Panc1 (cell line): ENCODE measurements around the gene TSPAN17. TPM values are rescaled to one million over a fixed set of nuclear protein-coding genes. Genes with fewer than 3 reads are reported as not detected.

Experiments used
- ATAC-seq: fragments of 200-7000 bp; cut with Tn5 transposase; 2 replicates; pipeline ENCODE4 v1.9.1; 2020; ENCODE audit warnings: mild to moderate bottlenecking, moderate library complexity
- BruUV-seq: library from RNA; stranded (reverse); fragments of 400-500 nt; replicated peaks from 2 replicates; lab custom pipeline; 2021; lab: Mats Ljungman, UMichigan
- CTCF ChIA-PET: fragments of 300-600 bp; sonication (Branson Sonifier 250); formaldehyde crosslinking; loops from one replicate; lab custom pipeline; 2022; ENCODE audit warnings: antibody characterized with exemption; lab: Charles Lee
- POLR2A ChIA-PET: fragments of 300-600 bp; sonication (Branson Sonifier 250); formaldehyde crosslinking; loops from one replicate; lab custom pipeline; 2022; ENCODE audit warnings: antibody characterized with exemption; lab: Charles Lee
- DNase-seq: peaks from one replicate; pipeline ENCODE4 v3.0.0-alpha.2; 2010; ENCODE audit warnings: low read depth, low spot score
- H3K27ac ChIP-seq: 2 replicates; pipeline ENCODE4 v1.5.1; 2011; ENCODE audit warnings: mild to moderate bottlenecking, low read length, inconsistent platforms
- H3K27me3 ChIP-seq: fragments of 200-500 bp; sonication (Bioruptor generic); 2 replicates; pipeline ENCODE4 v1.6.0; 2014; ENCODE audit warnings: low read length, inconsistent platforms; ENCODE audit not compliant: control insufficient read depth, insufficient read depth
- H3K36me3 ChIP-seq: fragments of 200-500 bp; sonication (Bioruptor generic); 2 replicates; pipeline ENCODE4 v1.5.1; 2014; ENCODE audit warnings: inconsistent platforms, mild to moderate bottlenecking, low read length, moderate library complexity; ENCODE audit not compliant: control insufficient read depth, insufficient read depth
- H3K4me1 ChIP-seq: 2 replicates; pipeline ENCODE4 v1.5.1; 2011; ENCODE audit warnings: inconsistent platforms, mild to moderate bottlenecking, low read length, moderate library complexity; ENCODE audit not compliant: control insufficient read depth, insufficient read depth
- H3K4me3 ChIP-seq, 2 experiments: 2 replicates each; pipeline ENCODE4 v1.5.1; 2011 to 2012; ENCODE audit warnings: low read depth in 2 of 2, low read length in 2 of 2, mild to moderate bottlenecking in 2 of 2, inconsistent platforms in 1 of 2, moderate library complexity in 1 of 2
- H3K9me3 ChIP-seq: fragments of 200-500 bp; sonication (Bioruptor generic); 2 replicates; pipeline ENCODE4 v1.5.1; 2014; ENCODE audit warnings: low read depth, mild to moderate bottlenecking, inconsistent platforms, low read length, moderate library complexity; ENCODE audit not compliant: control insufficient read depth, insufficient read depth
- CTCF ChIP-seq: fragments of 450-650 bp; IDR thresholded peaks from 2 replicates; pipeline ENCODE4 v1.5.1; 2017; ENCODE audit warnings: mild to moderate bottlenecking
- POLR2AphosphoS5 ChIP-seq: IDR thresholded peaks from 2 replicates; pipeline ENCODE4 v1.6.1; 2012; ENCODE audit warnings: mild to moderate bottlenecking, low read depth, low read length, moderate library complexity
- REST ChIP-seq, 2 experiments: IDR thresholded peaks; 2 replicates each; pipeline ENCODE4 v1.6.1; 2011 to 2012; ENCODE audit warnings: low read depth in 2 of 2, control low read depth in 1 of 2, low read length in 1 of 2, mild to moderate bottlenecking in 1 of 2, moderate library complexity in 1 of 2; ENCODE audit not compliant: insufficient read depth in 1 of 2
- SIN3A ChIP-seq: IDR thresholded peaks from 2 replicates; pipeline ENCODE4 v1.6.1; 2012; ENCODE audit warnings: low read depth, mild to moderate bottlenecking, low read length, moderate library complexity, borderline replicate concordance; ENCODE audit not compliant: insufficient read depth
- TCF7L2 ChIP-seq: IDR thresholded peaks from 2 replicates; pipeline ENCODE4 v1.6.1; 2011; ENCODE audit warnings: mild to moderate bottlenecking, low read depth, low read length, inconsistent platforms
- in situ Hi-C: cut with HindIII; loops from 2 replicates; pipeline ENCODE4 v1.10.0; 2016; ENCODE audit warnings: low sequenced_read_pairs, low pct_unique_long_range_greater_than_20kb
- intact Hi-C: fragments of 100-400 bp; cut with micrococcal nuclease; formaldehyde crosslinking; loops from one replicate; pipeline ENCODE4 v1.10.0; 2022; ENCODE audit not compliant: unreplicated experiment
- total RNA-seq: library from RNA; stranded (reverse); gene quantifications from one replicate; pipeline ENCODE4 v1.2.1, GENCODE V29; 2021; ENCODE audit not compliant: unreplicated experiment

TSPAN17 gene
- total RNA-seq, 1 experiment from 2014 or later, result 64.7 TPM

- CTCF ChIA-PET, result no interaction called here
These were observed 37.7 kb downstream of the TSPAN17 start for GRCh38 chr5:176685010-176685409.

GRCh38 chr5:176687247-176687646 lies 40.0 kb downstream of the TSPAN17 start:
- ChIA-PET POLR2A (interaction anchor here (0.5 to 0.6 kb wide), 2 partner anchors 12 to 27 kb away, joined by 3 read pairs; no protein-coding TSS in a partner anchor), CTCF (no interaction called here)
- Histone ChIP-seq H3K4me3 (no peak overlapping the region), H3K4me1 (no peaks in the 10 kb centered on the region), H3K9me3 (no peaks in the 10 kb centered on the region), H3K27ac (no peak overlapping the region), H3K27me3 (peaks cover 18% of the 10 kb centered on the region), H3K36me3 (no peaks in the 10 kb centered on the region)
- DNase-seq (no peak), ATAC-seq (no peak)
- in situ Hi-C loops, result no loop called here
- BruUV-seq, result no TSS peak
- TF ChIP-seq TCF7L2, result no peak
- no peak for TF ChIP-seq POLR2AphosphoS5
- TF ChIP-seq REST (IDR thresholded peaks at IDR 0.05; ENCODE audit: insufficient read depth in 1 of 2, low read depth in 2 of 2, low read length in 1 of 2), result no peak
- TF ChIP-seq CTCF, result no peak
- no peak for TF ChIP-seq SIN3A
- intact Hi-C loops, result no loop called here

More at GRCh38 chr5:176685010-176685409, 37.7 kb downstream of the TSPAN17 start:
- Histone ChIP-seq H3K36me3 (no peaks in the 10 kb centered on the region), H3K9me3 (no peaks in the 10 kb centered on the region), H3K27ac (no peak overlapping the region), H3K4me3 (no peak overlapping the region), H3K27me3 (peaks cover 18% of the 10 kb centered on the region), H3K4me1 (no peaks in the 10 kb centered on the region)
- POLR2A ChIA-PET, result no interaction called here
- TF ChIP-seq POLR2AphosphoS5, result no peak
- TF ChIP-seq SIN3A, result no peak
- no peak for TF ChIP-seq TCF7L2
- TF ChIP-seq REST (IDR thresholded peaks at IDR 0.05; ENCODE audit: insufficient read depth in 1 of 2, low read depth in 2 of 2, low read length in 1 of 2), result no peak
- TF ChIP-seq CTCF, result no peak
- BruUV-seq, result no TSS peak
- ATAC-seq (no peak), DNase-seq (no peak)
- in situ Hi-C loops, result no loop called here
- intact Hi-C loops, result no loop called here
